Measurements from ENCODE around the gene ITPKC.

The ITPKC gene

GRCh38 chr19:40695881-40696280 lies 21.0 kb upstream of the ITPKC start:
- Mint-ChIP-seq H3K9me3 (no peaks in the 10 kb centered on the region), H3K4me1 (ENCODE audit: low read depth) (no peaks in the 10 kb centered on the region), H3K36me3 (ENCODE audit: low read depth) (peaks cover 8% of the 10 kb centered on the region), H3K27me3 (ENCODE audit: low read depth) (no peaks in the 10 kb centered on the region), H3K4me3 (no peak overlapping the region), H3K27ac (no peak overlapping the region)
- no peak for DNase-seq (ENCODE audit: low spot score)

- Mint-ChIP-seq H3K4me3 (no peak overlapping the region), H3K4me1 (ENCODE audit: low read depth) (no peaks in the 10 kb centered on the region), H3K9me3 (no peaks in the 10 kb centered on the region), H3K27me3 (ENCODE audit: low read depth) (no peaks in the 10 kb centered on the region), H3K27ac (no peak overlapping the region), H3K36me3 (ENCODE audit: low read depth) (peaks cover 8% of the 10 kb centered on the region)
- no peak for DNase-seq (ENCODE audit: low spot score)
Observed at GRCh38 chr19:40697007-40697406, 19.9 kb upstream of the ITPKC start.

- peaks cover 21% of the 10 kb centered on the region for H3K36me3 Mint-ChIP-seq (ENCODE audit: low read depth)
Observed at GRCh38 chr19:40700083-40700482, 16.8 kb upstream of the ITPKC start.

GRCh38 chr19:40701758-40702157 lies 15.2 kb upstream of the ITPKC start:
- no peaks in the 10 kb centered on the region for H3K27me3 Mint-ChIP-seq (ENCODE audit: low read depth)
- DNase-seq (ENCODE audit: low spot score) = no peak
- peaks cover 22% of the 10 kb centered on the region for H3K36me3 Mint-ChIP-seq (ENCODE audit: low read depth)

More at GRCh38 chr19:40700083-40700482, 16.8 kb upstream of the ITPKC start:
- no peak for DNase-seq (ENCODE audit: low spot score)
- no peak overlapping the region for H3K4me3 Mint-ChIP-seq
- H3K4me1 Mint-ChIP-seq (ENCODE audit: low read depth) = no peaks in the 10 kb centered on the region
- no peaks in the 10 kb centered on the region for H3K27me3 Mint-ChIP-seq (ENCODE audit: low read depth)
- no peaks in the 10 kb centered on the region for H3K9me3 Mint-ChIP-seq
- no peak overlapping the region for H3K27ac Mint-ChIP-seq

GRCh38 chr19:40702337-40703012 lies 14.4 kb upstream of the ITPKC start:
- H3K27ac Mint-ChIP-seq = no peak overlapping the region

More at GRCh38 chr19:40701758-40702157, 15.2 kb upstream of the ITPKC start:
- H3K4me3 Mint-ChIP-seq = no peak overlapping the region
- H3K27ac Mint-ChIP-seq = no peak overlapping the region
- no peaks in the 10 kb centered on the region for H3K4me1 Mint-ChIP-seq (ENCODE audit: low read depth)
- H3K9me3 Mint-ChIP-seq = no peaks in the 10 kb centered on the region

GRCh38 chr19:40703029-40703755 lies 13.7 kb upstream of the ITPKC start:
- Mint-ChIP-seq H3K4me1 (ENCODE audit: low read depth) (peaks cover 2% of the 10 kb centered on the region), H3K27ac (no peak overlapping the region), H3K36me3 (ENCODE audit: low read depth) (peaks cover 25% of the 10 kb centered on the region), H3K27me3 (ENCODE audit: low read depth) (no peaks in the 10 kb centered on the region), H3K4me3 (no peak overlapping the region), H3K9me3 (no peaks in the 10 kb centered on the region)
- DNase-seq (ENCODE audit: low spot score) = no peak

More at GRCh38 chr19:40702337-40703012, 14.4 kb upstream of the ITPKC start:
- peaks cover 25% of the 10 kb centered on the region for H3K36me3 Mint-ChIP-seq (ENCODE audit: low read depth)
- H3K4me1 Mint-ChIP-seq (ENCODE audit: low read depth) = peaks cover 2% of the 10 kb centered on the region
- DNase-seq (ENCODE audit: low spot score) = no peak
- H3K9me3 Mint-ChIP-seq = no peaks in the 10 kb centered on the region
- no peaks in the 10 kb centered on the region for H3K27me3 Mint-ChIP-seq (ENCODE audit: low read depth)
- no peak overlapping the region for H3K4me3 Mint-ChIP-seq

DNA sequence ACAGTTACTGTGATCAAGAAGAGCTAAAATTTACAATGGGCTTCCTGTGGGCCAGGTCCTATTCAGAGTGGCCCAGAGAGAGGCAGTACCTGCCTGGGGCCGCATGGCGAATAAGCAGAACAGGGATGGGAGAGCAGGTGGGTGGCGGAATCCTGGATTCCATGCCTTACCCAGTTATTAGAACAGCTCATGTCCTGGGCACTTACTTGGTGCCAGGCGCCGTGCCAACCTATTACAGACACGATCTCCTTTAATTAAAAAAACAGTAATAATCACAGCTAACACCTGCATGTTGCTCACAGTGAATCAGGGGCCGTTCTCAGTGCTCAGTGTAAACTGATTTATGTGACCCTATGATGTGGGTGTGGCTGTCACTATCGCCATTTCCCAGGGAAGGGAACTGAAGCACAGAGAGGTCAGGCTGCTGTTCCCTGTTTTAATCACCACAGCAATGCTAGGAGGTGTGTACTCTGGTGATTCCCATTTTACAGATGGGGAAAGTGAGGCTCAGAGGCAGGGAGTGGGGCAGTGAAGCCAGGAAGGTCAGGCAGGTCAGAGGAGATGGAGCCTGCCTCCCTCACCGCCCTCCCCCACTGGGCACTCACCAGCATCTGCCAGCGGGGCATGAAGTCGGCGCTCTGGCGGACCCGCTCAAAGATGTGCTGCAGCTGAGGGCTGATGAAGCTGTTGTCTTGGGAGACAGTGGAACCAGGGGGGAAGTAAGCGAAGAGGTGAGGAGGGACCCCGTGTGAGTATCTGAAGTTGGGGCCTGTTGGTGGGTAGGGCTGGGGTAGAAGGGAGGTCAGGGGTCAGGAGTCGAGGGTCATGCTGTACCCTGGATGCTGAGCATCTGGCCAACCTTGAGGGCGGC lies 12.2 kb upstream of the ITPKC start:
- Mint-ChIP-seq H3K4me1 (ENCODE audit: low read depth) (peaks cover 2% of the 10 kb centered on the region), H3K27ac (no peak overlapping the region), H3K36me3 (ENCODE audit: low read depth) (peaks cover 30% of the 10 kb centered on the region), H3K4me3 (no peak overlapping the region), H3K27me3 (ENCODE audit: low read depth) (no peaks in the 10 kb centered on the region), H3K9me3 (no peaks in the 10 kb centered on the region)
- no peak for DNase-seq (ENCODE audit: low spot score)

DNA sequence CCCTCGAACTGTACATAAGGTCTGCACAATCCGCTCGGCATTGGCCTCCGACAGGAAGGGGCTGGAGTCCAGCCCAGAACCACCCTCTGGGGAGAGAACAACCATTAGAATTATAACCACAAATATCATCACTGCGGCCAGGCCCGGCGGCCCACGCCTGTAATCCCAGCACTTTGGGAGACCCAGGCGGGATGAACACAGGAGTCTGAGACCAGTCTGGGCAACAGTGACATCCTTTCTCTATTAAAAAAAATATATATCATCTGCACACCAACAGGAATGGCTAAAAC lies 11.6 kb upstream of the ITPKC start:
- H3K27ac Mint-ChIP-seq = no peak overlapping the region
- peaks cover 2% of the 10 kb centered on the region for H3K4me1 Mint-ChIP-seq (ENCODE audit: low read depth)
- H3K9me3 Mint-ChIP-seq = no peaks in the 10 kb centered on the region
- DNase-seq (ENCODE audit: low spot score) = no peak
- H3K27me3 Mint-ChIP-seq (ENCODE audit: low read depth) = no peaks in the 10 kb centered on the region
- H3K36me3 Mint-ChIP-seq (ENCODE audit: low read depth) = peaks cover 30% of the 10 kb centered on the region
- H3K4me3 Mint-ChIP-seq = no peak overlapping the region

- DNase-seq (ENCODE audit: low spot score) = no peak
- Mint-ChIP-seq H3K36me3 (ENCODE audit: low read depth) (peaks cover 29% of the 10 kb centered on the region), H3K4me3 (no peak overlapping the region), H3K4me1 (ENCODE audit: low read depth) (peaks cover 2% of the 10 kb centered on the region), H3K27me3 (ENCODE audit: low read depth) (no peaks in the 10 kb centered on the region), H3K9me3 (no peaks in the 10 kb centered on the region), H3K27ac (no peak overlapping the region)
Observed at GRCh38 chr19:40705950-40706619, 10.8 kb upstream of the ITPKC start.

GRCh38 chr19:40707615-40708014 lies 9.3 kb upstream of the ITPKC start:
- Mint-ChIP-seq H3K4me3 (no peak overlapping the region), H3K36me3 (ENCODE audit: low read depth) (peaks cover 31% of the 10 kb centered on the region), H3K4me1 (ENCODE audit: low read depth) (peaks cover 10% of the 10 kb centered on the region), H3K9me3 (no peaks in the 10 kb centered on the region), H3K27ac (no peak overlapping the region), H3K27me3 (ENCODE audit: low read depth) (no peaks in the 10 kb centered on the region)
- no peak for DNase-seq (ENCODE audit: low spot score)

GRCh38 chr19:40709817-40710216 lies 7.1 kb upstream of the ITPKC start:
- H3K4me3 Mint-ChIP-seq = no peak overlapping the region

DNA sequence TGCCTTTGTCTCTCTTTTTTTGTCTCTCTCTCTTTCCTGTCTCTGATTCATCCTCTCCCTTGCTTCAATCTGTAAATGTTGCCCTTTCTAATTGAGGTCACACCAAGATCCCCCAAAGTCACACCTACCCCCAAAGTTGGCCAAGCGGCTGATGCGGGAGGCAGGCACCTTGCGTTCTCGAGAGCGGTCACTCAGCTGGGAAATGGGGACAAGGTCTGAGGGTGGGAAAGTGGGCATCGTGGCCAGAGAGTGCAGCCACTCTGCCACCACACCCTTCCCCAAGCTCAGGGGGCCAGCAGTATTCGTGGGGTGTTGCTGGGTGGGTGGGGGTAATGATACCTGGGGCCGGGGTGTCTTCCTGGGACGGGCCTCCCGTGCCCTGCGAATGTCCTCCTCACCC lies 3.0 kb upstream of the ITPKC start:
- Mint-ChIP-seq H3K36me3 (ENCODE audit: low read depth) (peaks cover 16% of the 10 kb centered on the region), H3K9me3 (no peaks in the 10 kb centered on the region), H3K27me3 (ENCODE audit: low read depth) (no peaks in the 10 kb centered on the region), H3K4me3 (peak overlapping the region; percentile 78), H3K27ac (peak overlapping the region; percentile 83), H3K4me1 (ENCODE audit: low read depth) (peaks cover 33% of the 10 kb centered on the region)
- DNase-seq (ENCODE audit: low spot score) = no peak

More at GRCh38 chr19:40709817-40710216, 7.1 kb upstream of the ITPKC start:
- Mint-ChIP-seq H3K27ac (no peak overlapping the region), H3K27me3 (ENCODE audit: low read depth) (no peaks in the 10 kb centered on the region), H3K4me1 (ENCODE audit: low read depth) (peaks cover 14% of the 10 kb centered on the region), H3K36me3 (ENCODE audit: low read depth) (peaks cover 28% of the 10 kb centered on the region), H3K9me3 (no peaks in the 10 kb centered on the region)
- DNase-seq (ENCODE audit: low spot score) = no peak

DNA sequence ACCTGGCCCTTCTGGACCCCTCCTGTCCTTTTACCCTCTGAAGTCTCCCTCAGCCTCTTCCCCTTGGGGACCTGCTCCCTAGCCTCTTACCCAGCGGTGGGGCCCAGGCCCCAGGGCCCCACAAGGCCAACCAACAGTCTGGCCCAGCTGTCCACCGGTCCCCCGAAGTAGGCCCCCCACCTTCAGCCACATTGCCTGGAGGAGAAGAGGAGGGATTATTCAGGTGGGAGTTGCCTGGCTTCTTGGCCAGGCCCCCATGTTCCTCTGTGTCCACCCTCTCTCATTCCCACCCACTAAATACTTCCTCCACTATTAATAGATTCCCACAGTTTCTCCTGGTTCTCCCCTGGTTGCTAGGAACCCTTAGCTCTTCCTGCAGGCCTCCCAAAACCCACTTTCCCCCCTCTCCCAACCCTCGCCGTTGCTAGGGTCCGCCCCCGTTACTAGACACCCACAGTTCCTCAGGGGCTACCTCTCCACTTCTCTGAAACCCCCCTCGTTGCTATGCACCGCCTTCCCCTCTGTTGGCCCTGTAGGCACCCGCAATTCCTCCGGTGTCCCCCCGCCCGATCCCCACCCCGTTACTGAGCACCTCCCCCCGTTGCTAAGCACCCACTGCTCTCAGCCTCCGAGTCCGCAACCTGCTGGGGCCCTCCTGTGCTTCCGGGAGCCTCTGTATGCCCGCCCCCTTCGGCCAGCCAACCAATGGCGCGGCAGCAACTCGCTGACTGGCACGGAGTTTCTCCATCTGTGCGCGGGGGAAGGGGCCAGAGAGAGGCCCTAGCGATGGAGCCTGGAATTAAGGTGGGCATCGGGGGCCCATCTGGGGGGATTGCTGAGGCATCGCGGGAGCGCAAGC lies 2.2 kb upstream of the ITPKC start:
- Mint-ChIP-seq H3K27me3 (ENCODE audit: low read depth) (no peaks in the 10 kb centered on the region), H3K9me3 (no peaks in the 10 kb centered on the region), H3K4me3 (peak overlapping the region; percentile 84), H3K27ac (peak overlapping the region; percentile 97), H3K4me1 (ENCODE audit: low read depth) (peaks cover 37% of the 10 kb centered on the region), H3K36me3 (ENCODE audit: low read depth) (peaks cover 11% of the 10 kb centered on the region)
- DNase-seq (ENCODE audit: low spot score) = peak; percentile 91
